Stimulated activated naive B cell treated with anti-CD40 and anti-IgM and Interleukin-4, amounts not matched to agents 10 μg/mL and 1 μg/mL and 100 μg/mL, for 72 hours (primary cell): ENCODE measurements around the gene DLX4.

Experiments
- ATAC-seq, 2 donors: fragments of 150-1000 bp; cut with Tn5 transposase; replicated peaks; 2 replicates each; pipeline ENCODE4 v1.10.0; 2021; ENCODE audit warnings: moderate library complexity in 1 of 2
- DNase-seq: peaks from one replicate; pipeline ENCODE4 v3.0.0; 2021
- H3K27ac Mint-ChIP-seq: one replicate; pipeline ENCODE4 v1.8.0; 2022; ENCODE audit warnings: mild to moderate bottlenecking, mixed read lengths
- H3K27me3 Mint-ChIP-seq, 2 donors: one replicate each; pipeline ENCODE4 v1.8.0; 2022; ENCODE audit warnings: mixed read lengths in 2 of 2
- H3K36me3 Mint-ChIP-seq, 2 donors: one replicate each; pipeline ENCODE4 v1.8.0; 2022; ENCODE audit warnings: mixed read lengths in 2 of 2, mild to moderate bottlenecking in 1 of 2
- H3K4me1 Mint-ChIP-seq, 2 donors: one replicate each; pipeline ENCODE4 v1.8.0; 2022; ENCODE audit warnings: mixed read lengths in 2 of 2, mild to moderate bottlenecking in 1 of 2
- H3K4me3 Mint-ChIP-seq, 2 donors: one replicate each; pipeline ENCODE4 v1.8.0; 2022; ENCODE audit warnings: mild to moderate bottlenecking in 2 of 2, mixed read lengths in 2 of 2, moderate library complexity in 1 of 2
- H3K9me3 Mint-ChIP-seq, 2 donors: one replicate each; pipeline ENCODE4 v1.8.0; 2022; ENCODE audit warnings: mixed read lengths in 2 of 2, mild to moderate bottlenecking in 1 of 2

The DLX4 gene

DNA sequence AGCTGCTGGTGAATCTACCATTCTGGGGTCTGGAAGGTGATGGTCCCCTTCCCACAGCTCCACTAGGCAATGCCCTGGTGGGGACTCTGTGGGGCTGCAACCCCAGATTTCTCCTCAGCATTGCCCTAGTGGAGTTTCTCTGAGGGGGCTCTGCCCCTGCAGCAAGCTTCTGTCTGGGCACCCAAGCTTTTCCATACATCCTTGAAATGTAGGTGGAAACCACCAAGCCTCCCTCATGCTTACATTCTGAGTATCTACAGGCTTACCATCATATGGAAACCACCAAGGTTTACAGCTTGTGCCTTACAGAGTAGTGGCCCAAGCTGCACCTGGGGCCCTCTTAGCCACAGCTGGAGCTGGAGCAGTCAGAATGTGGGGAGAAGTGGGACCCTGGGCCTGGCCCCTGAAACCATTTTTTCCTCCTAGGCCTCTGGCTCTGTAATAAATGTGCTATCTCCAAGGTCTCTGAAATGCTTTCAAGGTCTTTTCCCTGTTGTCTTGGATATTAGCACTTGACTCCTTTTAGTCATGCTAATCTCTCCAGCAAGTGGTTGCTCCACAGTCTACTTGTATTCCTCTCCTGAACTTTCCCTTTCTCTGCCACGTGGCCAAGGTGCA lies 45.6 kb downstream of the DLX4 start:
- Mint-ChIP-seq H3K27me3 (peaks cover 49 to 50% of the 10 kb centered on the region in 2 donors), H3K36me3 (peaks cover 1 to 10% of the 10 kb centered on the region in 2 donors), H3K4me3 (no peak overlapping the region), H3K9me3 (peaks cover 8 to 26% of the 10 kb centered on the region in 2 donors), H3K4me1 (no peaks in the 10 kb centered on the region), H3K27ac (no peak overlapping the region)
- ATAC-seq: no peak
- DNase-seq: no peak

DNA sequence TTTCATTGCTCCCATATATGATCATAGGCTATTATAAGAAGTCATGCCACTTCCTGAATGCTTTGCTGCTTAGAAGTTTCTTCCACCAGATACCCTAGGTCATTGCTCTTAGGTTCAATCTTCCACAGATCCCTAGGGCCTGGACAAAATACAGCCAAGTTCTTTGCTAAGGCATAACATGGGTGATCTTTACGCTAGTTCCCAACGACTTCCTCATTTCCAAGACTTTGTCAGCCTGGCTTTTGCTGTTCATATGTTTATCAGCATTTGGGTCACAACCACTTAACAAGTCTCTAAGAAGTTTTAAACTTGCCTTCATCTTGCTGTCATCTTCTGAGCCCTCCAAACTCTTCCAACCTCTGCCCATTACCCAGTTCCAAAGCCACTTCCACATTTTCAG lies 46.2 kb downstream of the DLX4 start:
- ATAC-seq: no peak
- no peak overlapping the region for H3K27ac Mint-ChIP-seq
- H3K36me3 Mint-ChIP-seq: peaks cover 1 to 10% of the 10 kb centered on the region in 2 donors
- no peak overlapping the region for H3K4me3 Mint-ChIP-seq
- DNase-seq: no peak
- peaks cover 8 to 26% of the 10 kb centered on the region in 2 donors for H3K9me3 Mint-ChIP-seq
- no peaks in the 10 kb centered on the region for H3K4me1 Mint-ChIP-seq
- peaks cover 44 to 49% of the 10 kb centered on the region in 2 donors for H3K27me3 Mint-ChIP-seq

DNA sequence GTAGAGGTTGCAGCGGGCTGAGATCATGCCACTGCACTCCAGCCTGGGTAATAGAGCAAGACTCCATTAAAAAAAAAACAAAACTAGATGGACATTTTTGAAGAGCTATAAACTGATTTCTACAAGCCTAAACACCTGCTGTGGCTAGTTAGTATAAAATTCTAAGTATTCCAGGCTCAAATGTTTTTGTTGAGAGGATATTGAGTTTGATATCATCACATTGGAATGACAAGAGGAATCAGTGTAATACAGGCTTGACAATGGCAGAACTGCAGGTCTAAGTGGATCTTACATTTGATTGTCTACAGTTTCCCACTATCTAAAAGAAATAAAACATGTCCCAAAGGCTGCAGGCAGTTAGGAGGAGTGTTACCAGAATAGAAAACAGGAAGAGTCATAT lies 49.9 kb downstream of the DLX4 start:
- H3K27ac Mint-ChIP-seq: no peak overlapping the region
- H3K9me3 Mint-ChIP-seq: peaks cover 4 to 14% of the 10 kb centered on the region in 2 donors
- H3K27me3 Mint-ChIP-seq: peaks cover 44 to 49% of the 10 kb centered on the region in 2 donors
- H3K4me3 Mint-ChIP-seq: no peak overlapping the region
- DNase-seq (no peak), ATAC-seq (no peak)
- no peaks in the 10 kb centered on the region for H3K4me1 Mint-ChIP-seq
- H3K36me3 Mint-ChIP-seq: peaks cover 0 to 7% of the 10 kb centered on the region in 2 donors

DNA sequence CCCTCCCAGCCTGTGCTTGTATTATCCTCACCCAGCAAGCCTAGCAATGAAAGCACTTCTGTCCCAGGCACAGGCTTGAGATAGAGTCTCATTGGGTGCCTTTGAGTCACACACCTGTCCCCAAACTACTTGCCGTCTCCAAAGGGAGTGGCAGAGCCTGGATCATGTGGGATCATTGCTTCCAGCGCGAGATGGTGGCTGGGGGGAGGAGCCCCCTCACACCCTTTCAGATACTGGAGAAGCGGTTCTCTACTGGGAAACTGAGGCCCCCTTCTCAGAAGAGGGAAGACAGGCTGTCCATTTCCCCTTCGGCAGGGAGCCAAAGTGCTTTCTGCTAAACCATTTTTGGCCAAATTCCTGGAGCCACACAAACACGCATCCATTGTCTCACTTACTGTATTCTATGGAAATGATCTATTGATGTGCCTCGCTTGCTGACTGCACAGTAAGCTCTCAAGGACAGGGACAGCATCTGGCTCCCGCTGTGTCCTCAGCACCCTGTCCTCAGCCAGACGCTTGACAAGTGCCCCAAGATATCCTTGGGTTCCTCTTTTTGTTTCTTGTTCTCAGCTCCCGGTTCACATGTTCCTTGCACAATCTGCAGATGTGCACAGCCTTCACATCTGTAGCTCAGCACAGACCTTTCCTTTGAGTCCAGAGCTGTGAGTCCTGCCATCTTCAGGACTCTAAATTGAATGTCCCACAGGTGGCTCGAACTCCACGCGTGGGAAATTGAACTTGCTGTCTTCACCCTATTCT lies 52.0 kb downstream of the DLX4 start:
- Mint-ChIP-seq H3K4me1 (no peaks in the 10 kb centered on the region), H3K9me3 (no peaks in the 10 kb centered on the region), H3K27ac (no peak overlapping the region), H3K27me3 (peaks cover 32% of the 10 kb centered on the region in 2 donors), H3K4me3 (no peak overlapping the region), H3K36me3 (no peaks in the 10 kb centered on the region)
- ATAC-seq (no peak), DNase-seq (no peak)

DNA sequence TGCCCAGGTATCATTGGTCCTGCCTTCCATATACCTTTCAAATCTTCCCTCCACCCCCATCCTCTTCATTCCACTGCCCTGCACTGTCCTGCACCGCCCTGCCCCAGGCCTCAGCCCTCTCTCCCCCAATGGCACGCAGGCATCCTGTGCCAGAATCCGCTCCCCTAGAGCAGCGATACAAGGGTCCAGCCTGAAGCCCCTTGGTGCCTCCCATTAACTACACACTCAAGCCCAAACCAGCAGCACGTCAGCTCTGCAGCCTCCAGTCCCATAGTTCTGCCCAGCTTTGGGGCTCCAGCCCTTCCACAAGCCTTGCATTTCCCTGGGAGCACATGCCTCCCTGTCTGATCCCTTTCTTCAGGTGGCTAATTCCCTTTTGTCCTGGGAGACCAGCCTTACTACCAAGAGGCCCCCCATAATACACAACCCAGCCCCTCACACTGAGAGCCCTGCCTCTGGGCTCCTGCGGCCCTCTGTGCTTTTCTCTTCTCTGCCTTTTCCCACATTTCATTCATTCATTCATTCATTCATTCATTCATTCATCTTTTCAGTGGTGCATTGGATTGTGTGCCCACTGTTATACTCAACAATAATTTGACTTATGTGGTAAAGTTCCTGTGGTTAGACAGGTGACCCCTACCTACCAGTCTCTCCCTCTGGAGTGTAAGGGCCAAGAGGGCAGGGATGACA lies 52.8 kb downstream of the DLX4 start:
- Mint-ChIP-seq H3K27ac (no peak overlapping the region), H3K36me3 (no peaks in the 10 kb centered on the region), H3K4me1 (peaks cover 0 to 6% of the 10 kb centered on the region in 2 donors), H3K27me3 (peaks cover 26 to 30% of the 10 kb centered on the region in 2 donors), H3K9me3 (no peaks in the 10 kb centered on the region), H3K4me3 (no peak overlapping the region)
- no peak for ATAC-seq
- no peak for DNase-seq

DNA sequence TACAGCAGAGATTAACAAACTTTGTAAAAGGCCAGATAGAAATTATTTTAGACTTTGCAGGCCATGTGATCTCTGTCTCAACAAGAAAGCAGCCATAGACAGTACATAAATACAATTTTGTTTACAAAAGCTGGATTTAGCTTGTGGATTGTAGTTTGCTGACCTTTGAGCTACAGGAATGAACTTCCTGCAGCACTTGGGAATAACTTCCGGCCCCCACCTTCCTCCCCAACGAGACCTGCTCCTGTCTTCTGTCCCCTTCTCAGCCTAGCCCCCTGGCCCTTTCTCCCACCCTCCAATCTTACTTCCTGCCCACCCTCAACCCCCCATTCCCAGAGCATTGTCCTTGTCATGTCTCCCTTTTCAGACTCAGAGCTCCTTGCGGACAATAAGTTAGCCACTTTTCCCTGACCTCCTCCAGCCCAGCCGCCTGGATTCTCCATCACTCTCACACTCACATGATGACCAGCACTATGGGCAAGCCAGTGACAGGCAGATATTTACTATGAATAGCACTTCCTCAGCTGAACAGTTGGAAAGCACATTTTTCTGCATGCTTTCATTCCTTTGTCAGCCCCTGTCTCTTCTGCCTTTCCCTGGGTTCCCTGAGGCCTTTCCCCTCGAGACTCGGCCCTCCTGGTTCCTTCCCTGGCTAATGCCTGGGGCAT lies 53.6 kb downstream of the DLX4 start:
- ATAC-seq (no peak), DNase-seq (no peak)
- Mint-ChIP-seq H3K27me3 (peaks cover 30 to 37% of the 10 kb centered on the region in 2 donors), H3K4me1 (peaks cover 3 to 14% of the 10 kb centered on the region in 2 donors), H3K4me3 (no peak overlapping the region), H3K9me3 (no peaks in the 10 kb centered on the region), H3K36me3 (no peaks in the 10 kb centered on the region), H3K27ac (no peak overlapping the region)

DNA sequence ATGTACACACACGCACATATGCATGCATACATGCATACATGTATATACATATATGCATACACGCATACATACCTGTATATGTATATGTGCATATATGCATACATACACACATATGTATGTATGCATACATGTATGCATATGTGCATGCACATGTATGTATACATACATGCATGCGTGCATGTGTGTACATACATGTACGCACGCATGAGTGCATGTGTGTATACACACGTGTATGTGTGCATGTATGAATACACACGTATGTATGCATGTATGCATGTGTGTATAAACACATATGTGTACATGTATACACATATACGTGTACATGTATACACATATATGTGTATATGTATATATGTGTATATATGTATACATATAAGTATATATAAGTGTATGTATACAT lies 54.5 kb downstream of the DLX4 start:
- H3K27ac Mint-ChIP-seq: no peak overlapping the region
- H3K36me3 Mint-ChIP-seq: no peaks in the 10 kb centered on the region
- peaks cover 39 to 46% of the 10 kb centered on the region in 2 donors for H3K27me3 Mint-ChIP-seq
- DNase-seq (no peak), ATAC-seq (no peak)
- no peaks in the 10 kb centered on the region for H3K9me3 Mint-ChIP-seq
- H3K4me3 Mint-ChIP-seq: no peak overlapping the region
- peaks cover 8 to 19% of the 10 kb centered on the region in 2 donors for H3K4me1 Mint-ChIP-seq
